Neural progenitor cell (in vitro differentiated cells): ENCODE results near the gene DISC1. TPM values are rescaled to one million over a fixed set of nuclear protein-coding genes. Genes with fewer than 3 reads are reported as not detected.
"Not testable (repeated sequence)": the region's sequence is repeated elsewhere in the genome, so short reads cannot be mapped to it uniquely, and the experiment has no call there.

ENCODE experiments used
- DNase-seq: peaks from one replicate; pipeline ENCODE4 v3.0.0-alpha.2; 2016; ENCODE audit warnings: low spot score
- H2AFZ ChIP-seq: fragments of 200-600 bp; sonication (generic); replicated peaks from 2 replicates; pipeline ENCODE4 v1.6.1; 2016; ENCODE audit warnings: antibody characterized with exemption
- H3F3A ChIP-seq: fragments of 200-600 bp; sonication (generic); 2 replicates; pipeline ENCODE4 v1.6.1; 2016; ENCODE audit warnings: antibody characterized with exemption, low read depth
- H3K27ac ChIP-seq: fragments of 200-600 bp; sonication (generic); 2 replicates; pipeline ENCODE4 v1.5.1; 2016; ENCODE audit warnings: mild to moderate bottlenecking
- H3K27me3 ChIP-seq: fragments of 200-600 bp; sonication (generic); 2 replicates; pipeline ENCODE4 v1.6.1; 2016; ENCODE audit warnings: mild to moderate bottlenecking, moderate library complexity
- H3K36me3 ChIP-seq: fragments of 200-600 bp; sonication (generic); 2 replicates; pipeline ENCODE4 v1.5.1; 2016
- H3K4me1 ChIP-seq: fragments of 200-600 bp; sonication (generic); 2 replicates; pipeline ENCODE4 v1.6.1; 2016; ENCODE audit warnings: mixed run types
- H3K4me2 ChIP-seq: fragments of 200-600 bp; sonication (generic); 2 replicates; pipeline ENCODE4 v1.6.1; 2016
- H3K4me3 ChIP-seq: fragments of 200-600 bp; sonication (generic); 2 replicates; pipeline ENCODE4 v1.5.1; 2016
- H3K79me2 ChIP-seq: fragments of 200-600 bp; sonication (generic); 2 replicates; pipeline ENCODE4 v1.6.1; 2016; ENCODE audit warnings: low read depth
- H3K9ac ChIP-seq: fragments of 200-600 bp; sonication (generic); 2 replicates; pipeline ENCODE4 v1.6.1; 2016
- H3K9me3 ChIP-seq: fragments of 200-600 bp; sonication (generic); 2 replicates; pipeline ENCODE4 v1.5.1; 2016; ENCODE audit warnings: low read depth
- H4K20me1 ChIP-seq: fragments of 200-600 bp; sonication (generic); 2 replicates; pipeline ENCODE4 v1.6.1; 2016; ENCODE audit warnings: low read depth
- H3K27ac Mint-ChIP-seq: 3 replicates; pipeline ENCODE4 v1.8.0; 2021; ENCODE audit warnings: mixed read lengths
- H3K27me3 Mint-ChIP-seq: 2 replicates; pipeline ENCODE4 v1.8.0; 2022; ENCODE audit warnings: low read depth, mild to moderate bottlenecking, inconsistent platforms, moderate library complexity, mixed read lengths; ENCODE audit not compliant: insufficient read depth
- H3K36me3 Mint-ChIP-seq: 3 replicates; pipeline ENCODE4 v1.8.0; 2021; ENCODE audit warnings: mixed read lengths
- H3K4me1 Mint-ChIP-seq: 3 replicates; pipeline ENCODE4 v1.8.0; 2021; ENCODE audit warnings: mixed read lengths
- H3K4me3 Mint-ChIP-seq: 3 replicates; pipeline ENCODE4 v1.8.0; 2021; ENCODE audit warnings: mild to moderate bottlenecking, moderate library complexity, mixed read lengths
- H3K9me3 Mint-ChIP-seq: 3 replicates; pipeline ENCODE4 v1.8.0; 2020; ENCODE audit warnings: mixed read lengths
- CTCF ChIP-seq: fragments of 200-600 bp; sonication (generic); IDR thresholded peaks from 2 replicates; pipeline ENCODE4 v1.5.1; 2017; ENCODE audit warnings: antibody characterized with exemption, mild to moderate bottlenecking
- EZH2 ChIP-seq: fragments of 200-600 bp; sonication (generic); IDR thresholded peaks from 2 replicates; pipeline ENCODE4 v1.6.1; 2017; ENCODE audit warnings: antibody characterized with exemption, mild to moderate bottlenecking, moderate library complexity
- EZH2phosphoT487 ChIP-seq: fragments of 200-600 bp; sonication (generic); IDR thresholded peaks from 2 replicates; pipeline ENCODE4 v1.6.1; 2017; ENCODE audit warnings: antibody characterized with exemption
- total RNA-seq: library from RNA; depleted of rRNA; stranded (reverse); fragments of >200 nt; gene quantifications from 2 replicates; pipeline ENCODE4 v1.2.3, GENCODE V29; 2015; ENCODE audit warnings: low replicate concordance

The DISC1 gene
- total RNA-seq, 1 donor from 2014 or later: 1.8 TPM

GRCh38 chr1:231966983-231967382 is 340.4 kb downstream of the DISC1 start:
- Mint-ChIP-seq H3K27ac (no peak overlapping the region), H3K4me3 (no peak overlapping the region), H3K27me3 (no peaks in the 10 kb centered on the region), H3K9me3 (no peaks in the 10 kb centered on the region), H3K36me3 (no peaks in the 10 kb centered on the region), H3K4me1 (peaks cover 16% of the 10 kb centered on the region)
- TF ChIP-seq EZH2 (no peak), CTCF (peak; percentile 4)
- Histone ChIP-seq H4K20me1 (no peaks in the 10 kb centered on the region), H3K4me2 (no peak overlapping the region), H2AFZ (no peak overlapping the region), H3K4me3 (no peak overlapping the region), H3F3A (no peaks in the 10 kb centered on the region), H3K9ac (no peak overlapping the region), H3K4me1 (peaks cover 11% of the 10 kb centered on the region), H3K79me2 (no peaks in the 10 kb centered on the region), H3K27me3 (no peaks in the 10 kb centered on the region), H3K36me3 (no peaks in the 10 kb centered on the region), H3K27ac (no peak overlapping the region), H3K9me3 (no peaks in the 10 kb centered on the region)
- DNase-seq: no peak

GRCh38 chr1:231969076-231969475 is 342.5 kb downstream of the DISC1 start:
- Histone ChIP-seq H3K27me3 (no peaks in the 10 kb centered on the region), H3K4me3 (no peak overlapping the region), H3K9ac (no peak overlapping the region), H3F3A (no peaks in the 10 kb centered on the region), H3K9me3 (no peaks in the 10 kb centered on the region), H3K79me2 (no peaks in the 10 kb centered on the region), H3K27ac (no peak overlapping the region), H2AFZ (no peak overlapping the region), H3K36me3 (no peaks in the 10 kb centered on the region), H4K20me1 (no peaks in the 10 kb centered on the region), H3K4me2 (no peak overlapping the region), H3K4me1 (peaks cover 12% of the 10 kb centered on the region)
- peaks cover 13% of the 10 kb centered on the region for H3K4me1 Mint-ChIP-seq
- no peak overlapping the region for H3K4me3 Mint-ChIP-seq
- no peak for TF ChIP-seq CTCF
- no peak for TF ChIP-seq EZH2phosphoT487
- TF ChIP-seq EZH2: no peak
- H3K36me3 Mint-ChIP-seq: no peaks in the 10 kb centered on the region
- no peak overlapping the region for H3K27ac Mint-ChIP-seq
- H3K9me3 Mint-ChIP-seq: no peaks in the 10 kb centered on the region
- no peaks in the 10 kb centered on the region for H3K27me3 Mint-ChIP-seq
- no peak for DNase-seq

GRCh38 chr1:231969761-231970160 is 343.2 kb downstream of the DISC1 start:
- not testable (repeated sequence) for H3K36me3 Mint-ChIP-seq, H3K27ac ChIP-seq, H3K27me3 Mint-ChIP-seq, H3K4me1 Mint-ChIP-seq, H3K27me3 ChIP-seq, H3K9ac ChIP-seq, H3K27ac Mint-ChIP-seq, H4K20me1 ChIP-seq, H3K9me3 ChIP-seq, H3K4me3 Mint-ChIP-seq, H3K9me3 Mint-ChIP-seq, H3F3A ChIP-seq, H3K79me2 ChIP-seq, DNase-seq, H3K4me2 ChIP-seq, H3K4me3 ChIP-seq, H2AFZ ChIP-seq, H3K36me3 ChIP-seq, H3K4me1 ChIP-seq

GRCh38 chr1:231970684-231971083 is 344.1 kb downstream of the DISC1 start:
- no peak overlapping the region for H3K4me3 Mint-ChIP-seq
- H3F3A ChIP-seq: no peaks in the 10 kb centered on the region
- H3K4me1 ChIP-seq: peaks cover 5% of the 10 kb centered on the region
- TF ChIP-seq EZH2phosphoT487: no peak
- TF ChIP-seq EZH2: no peak
- no peak for TF ChIP-seq CTCF
- H3K79me2 ChIP-seq: no peaks in the 10 kb centered on the region
- H3K27ac Mint-ChIP-seq: no peak overlapping the region
- no peaks in the 10 kb centered on the region for H4K20me1 ChIP-seq
- no peak for DNase-seq
- H3K9me3 Mint-ChIP-seq: no peaks in the 10 kb centered on the region
- no peaks in the 10 kb centered on the region for H3K9me3 ChIP-seq
- H3K27me3 ChIP-seq: no peaks in the 10 kb centered on the region
- no peaks in the 10 kb centered on the region for H3K36me3 ChIP-seq
- H3K4me3 ChIP-seq: no peak overlapping the region
- H3K36me3 Mint-ChIP-seq: no peaks in the 10 kb centered on the region
- no peak overlapping the region for H2AFZ ChIP-seq
- no peak overlapping the region for H3K9ac ChIP-seq
- H3K27me3 Mint-ChIP-seq: no peaks in the 10 kb centered on the region
- H3K4me2 ChIP-seq: no peak overlapping the region
- no peak overlapping the region for H3K27ac ChIP-seq
- peaks cover 3% of the 10 kb centered on the region for H3K4me1 Mint-ChIP-seq
